Choroid plexus epithelial cell (primary cell): ENCODE data around the gene SLCO4C1.

Experiments
- DNase-seq: peaks from one replicate; pipeline ENCODE4 v3.0.0-alpha.2; 2010; ENCODE audit warnings: low read depth
- H3K4me3 ChIP-seq: 2 replicates; pipeline ENCODE4 v1.5.1; 2011; ENCODE audit warnings: low read depth, mild to moderate bottlenecking, control low read depth, low read length, moderate library complexity
- TF ChIP-seq, protein P1 (sequence below): conservative IDR thresholded peaks from 2 replicates; pipeline ENCODE4 v1.5.1; 2011; ENCODE audit warnings: low read depth, mild to moderate bottlenecking, control low read depth, inconsistent platforms, low read length, moderate library complexity

The SLCO4C1 gene

DNA sequence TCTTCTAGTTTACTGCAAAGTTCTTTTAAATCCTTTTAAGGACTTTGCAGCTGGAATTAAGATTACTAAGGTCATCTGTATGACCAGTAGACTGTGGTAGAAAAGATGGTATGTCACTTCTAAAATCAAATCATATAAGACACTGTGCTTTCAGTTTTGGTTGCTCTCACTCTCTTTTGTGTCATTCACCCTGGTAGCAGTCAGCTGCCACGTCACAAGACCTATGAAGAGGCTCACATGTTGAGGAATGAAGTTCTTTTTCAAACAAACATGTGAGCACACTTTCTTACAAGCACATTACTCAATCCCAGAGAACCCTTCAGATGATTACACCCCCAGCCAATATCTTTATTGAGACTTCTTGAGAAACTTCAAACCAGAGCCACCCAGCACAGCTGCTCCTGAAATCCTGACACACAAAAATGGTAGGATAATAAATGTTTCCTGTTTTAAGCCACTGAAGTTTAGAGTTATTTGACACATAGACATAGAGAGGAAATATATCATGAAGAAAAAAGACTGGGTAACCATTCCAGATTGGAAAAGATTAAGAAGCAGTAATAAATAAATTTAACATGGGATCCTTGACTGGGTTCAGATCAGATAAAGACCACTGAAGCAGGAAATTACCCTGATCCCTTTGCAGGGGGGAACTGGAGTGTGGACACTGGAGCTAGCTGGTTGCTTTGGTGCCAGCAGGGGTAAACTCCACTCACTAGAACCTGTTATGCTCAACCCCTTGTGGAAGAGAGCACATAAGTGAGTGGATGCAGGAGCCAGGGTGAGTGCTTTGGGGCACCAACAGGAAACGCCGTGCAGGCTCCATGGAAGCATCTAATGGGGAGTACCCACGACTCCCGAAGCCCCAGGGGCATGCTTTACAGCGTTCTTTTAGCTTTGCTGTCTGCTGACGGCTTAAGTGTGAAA lies 64.1 kb downstream of the SLCO4C1 start:
- TF ChIP-seq, protein P1, sequence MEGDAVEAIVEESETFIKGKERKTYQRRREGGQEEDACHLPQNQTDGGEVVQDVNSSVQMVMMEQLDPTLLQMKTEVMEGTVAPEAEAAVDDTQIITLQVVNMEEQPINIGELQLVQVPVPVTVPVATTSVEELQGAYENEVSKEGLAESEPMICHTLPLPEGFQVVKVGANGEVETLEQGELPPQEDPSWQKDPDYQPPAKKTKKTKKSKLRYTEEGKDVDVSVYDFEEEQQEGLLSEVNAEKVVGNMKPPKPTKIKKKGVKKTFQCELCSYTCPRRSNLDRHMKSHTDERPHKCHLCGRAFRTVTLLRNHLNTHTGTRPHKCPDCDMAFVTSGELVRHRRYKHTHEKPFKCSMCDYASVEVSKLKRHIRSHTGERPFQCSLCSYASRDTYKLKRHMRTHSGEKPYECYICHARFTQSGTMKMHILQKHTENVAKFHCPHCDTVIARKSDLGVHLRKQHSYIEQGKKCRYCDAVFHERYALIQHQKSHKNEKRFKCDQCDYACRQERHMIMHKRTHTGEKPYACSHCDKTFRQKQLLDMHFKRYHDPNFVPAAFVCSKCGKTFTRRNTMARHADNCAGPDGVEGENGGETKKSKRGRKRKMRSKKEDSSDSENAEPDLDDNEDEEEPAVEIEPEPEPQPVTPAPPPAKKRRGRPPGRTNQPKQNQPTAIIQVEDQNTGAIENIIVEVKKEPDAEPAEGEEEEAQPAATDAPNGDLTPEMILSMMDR = no peak
- H3K4me3 ChIP-seq = no peak overlapping the region
- no peak for DNase-seq

GRCh38 chr5:102229685-102230084 lies 66.4 kb downstream of the SLCO4C1 start:
- DNase-seq = no peak
- no peak overlapping the region for H3K4me3 ChIP-seq
- TF ChIP-seq, protein P1 = no peak

DNA sequence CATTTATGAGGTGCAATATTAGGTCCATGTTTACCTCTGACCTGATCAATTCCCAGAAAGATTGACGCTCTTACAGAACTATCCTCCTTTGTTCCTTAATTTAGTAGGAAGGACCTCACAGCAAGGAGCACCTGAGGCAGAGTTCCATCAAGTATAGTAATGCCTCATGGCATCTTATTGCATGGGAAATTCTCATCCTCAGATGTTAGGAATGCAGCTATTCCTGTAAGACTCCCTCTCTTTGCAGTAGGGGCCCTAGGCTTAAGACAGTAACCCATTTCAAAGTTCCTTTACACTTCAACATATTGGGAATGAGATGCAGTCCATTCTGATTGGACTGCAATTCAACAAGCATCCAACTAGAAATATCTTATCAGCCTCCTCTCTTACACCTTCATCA lies 69.8 kb downstream of the SLCO4C1 start:
- DNase-seq = no peak
- TF ChIP-seq, protein P1 = no peak
- H3K4me3 ChIP-seq = no peak overlapping the region

DNA sequence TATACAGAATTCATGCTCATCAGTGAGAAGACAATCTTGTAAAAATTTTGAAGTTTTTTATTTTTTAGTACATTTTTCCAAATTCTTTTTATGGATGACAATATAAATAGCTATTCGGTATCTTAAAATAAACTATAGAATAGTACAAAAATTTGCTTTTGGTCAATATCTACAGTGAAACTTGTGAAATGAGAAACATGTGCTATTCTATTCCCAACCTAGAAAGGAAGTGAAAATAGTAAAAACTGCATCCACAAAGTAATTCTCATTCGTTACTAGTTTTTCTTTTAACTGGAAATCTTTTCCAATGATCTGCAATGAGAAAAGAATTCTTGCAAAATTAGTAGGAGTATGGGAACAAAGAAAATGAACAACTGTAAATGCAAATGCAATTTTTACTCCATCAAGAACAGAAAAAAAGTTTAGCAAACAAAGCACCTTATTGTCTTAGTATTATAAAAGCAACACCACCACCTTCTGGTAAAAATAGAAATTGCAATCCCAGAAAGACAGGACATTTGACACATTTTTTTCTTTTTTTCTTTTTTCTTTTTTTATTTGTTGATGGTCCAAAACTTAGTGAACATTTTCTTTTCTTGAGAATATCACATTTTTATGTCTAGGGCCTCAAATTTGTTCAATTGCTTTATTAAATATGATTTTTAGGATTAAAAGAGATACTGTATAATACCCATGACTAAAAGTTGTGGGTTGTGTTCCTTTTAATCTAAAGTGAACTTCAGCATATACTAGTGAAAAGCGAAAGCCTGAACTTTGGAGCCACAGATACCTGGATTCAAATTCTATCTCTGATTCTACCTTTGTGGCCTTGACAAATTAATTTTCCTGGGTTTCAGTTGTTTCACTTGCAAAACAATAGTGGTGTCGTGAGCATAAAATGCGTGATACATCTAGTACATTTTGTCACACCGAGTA lies 72.3 kb downstream of the SLCO4C1 start:
- no peak overlapping the region for H3K4me3 ChIP-seq
- TF ChIP-seq, protein P1 = peak; percentile 58
- peak; percentile 56 for DNase-seq

GRCh38 chr5:102222772-102223171 lies 73.3 kb downstream of the SLCO4C1 start:
- H3K4me3 ChIP-seq = no peak overlapping the region
- TF ChIP-seq, protein P1 = no peak
- DNase-seq = no peak

DNA sequence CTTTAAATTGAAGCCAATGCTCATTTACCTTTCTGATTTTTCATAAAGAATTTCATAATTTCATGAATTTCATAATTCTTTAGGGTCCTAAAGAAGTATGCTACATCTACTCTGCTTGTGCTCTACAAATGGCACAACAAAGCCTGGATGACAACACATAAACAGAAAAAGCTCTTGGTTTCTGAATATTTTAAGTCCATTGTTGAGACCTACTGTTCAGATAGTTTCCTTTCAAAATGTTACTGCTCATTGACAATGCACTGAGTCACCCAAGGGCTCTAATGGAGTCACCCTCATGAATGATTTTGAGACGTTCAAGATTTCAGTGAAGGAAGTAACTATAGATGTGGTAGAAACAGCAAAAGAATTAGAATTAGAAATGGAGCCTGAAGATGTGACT lies 74.1 kb downstream of the SLCO4C1 start:
- TF ChIP-seq, protein P1 = no peak
- DNase-seq = no peak
- H3K4me3 ChIP-seq = no peak overlapping the region
